ENCODE results near the gene SMARCA4.
A peak's percentile ranks its signal among the peaks of the same experiment; 100 is the strongest.

The SMARCA4 gene

DNA sequence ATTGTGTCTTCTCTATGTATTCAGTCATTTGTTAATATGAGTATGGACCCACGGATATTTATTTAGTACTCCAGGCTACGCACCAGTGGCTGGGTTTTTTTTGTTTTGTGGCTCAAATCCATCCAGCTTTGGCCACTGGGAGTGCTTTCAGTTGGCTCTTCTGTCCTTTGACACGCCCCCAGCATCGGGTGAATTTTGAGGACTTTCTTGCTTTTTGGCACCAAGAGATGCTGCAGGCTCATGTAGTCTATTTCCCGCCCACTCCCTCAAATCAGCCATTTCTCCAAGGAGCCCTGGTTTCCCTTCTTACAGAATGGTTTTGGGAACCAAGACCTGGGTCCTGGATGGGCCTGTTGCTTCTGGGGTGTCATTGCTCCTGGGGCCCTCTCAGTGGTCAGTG lies 55.8 kb downstream of the SMARCA4 start:
- H3K4me3 ChIP-seq (ENCODE audit: low read depth, low read length) = no peak overlapping the region
- no peak for DNase-seq (ENCODE audit: low read depth)
- TF ChIP-seq, protein P1, sequence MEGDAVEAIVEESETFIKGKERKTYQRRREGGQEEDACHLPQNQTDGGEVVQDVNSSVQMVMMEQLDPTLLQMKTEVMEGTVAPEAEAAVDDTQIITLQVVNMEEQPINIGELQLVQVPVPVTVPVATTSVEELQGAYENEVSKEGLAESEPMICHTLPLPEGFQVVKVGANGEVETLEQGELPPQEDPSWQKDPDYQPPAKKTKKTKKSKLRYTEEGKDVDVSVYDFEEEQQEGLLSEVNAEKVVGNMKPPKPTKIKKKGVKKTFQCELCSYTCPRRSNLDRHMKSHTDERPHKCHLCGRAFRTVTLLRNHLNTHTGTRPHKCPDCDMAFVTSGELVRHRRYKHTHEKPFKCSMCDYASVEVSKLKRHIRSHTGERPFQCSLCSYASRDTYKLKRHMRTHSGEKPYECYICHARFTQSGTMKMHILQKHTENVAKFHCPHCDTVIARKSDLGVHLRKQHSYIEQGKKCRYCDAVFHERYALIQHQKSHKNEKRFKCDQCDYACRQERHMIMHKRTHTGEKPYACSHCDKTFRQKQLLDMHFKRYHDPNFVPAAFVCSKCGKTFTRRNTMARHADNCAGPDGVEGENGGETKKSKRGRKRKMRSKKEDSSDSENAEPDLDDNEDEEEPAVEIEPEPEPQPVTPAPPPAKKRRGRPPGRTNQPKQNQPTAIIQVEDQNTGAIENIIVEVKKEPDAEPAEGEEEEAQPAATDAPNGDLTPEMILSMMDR (conservative IDR thresholded peaks at IDR 0.05; ENCODE audit: low read depth, low read length) = no peak

DNA sequence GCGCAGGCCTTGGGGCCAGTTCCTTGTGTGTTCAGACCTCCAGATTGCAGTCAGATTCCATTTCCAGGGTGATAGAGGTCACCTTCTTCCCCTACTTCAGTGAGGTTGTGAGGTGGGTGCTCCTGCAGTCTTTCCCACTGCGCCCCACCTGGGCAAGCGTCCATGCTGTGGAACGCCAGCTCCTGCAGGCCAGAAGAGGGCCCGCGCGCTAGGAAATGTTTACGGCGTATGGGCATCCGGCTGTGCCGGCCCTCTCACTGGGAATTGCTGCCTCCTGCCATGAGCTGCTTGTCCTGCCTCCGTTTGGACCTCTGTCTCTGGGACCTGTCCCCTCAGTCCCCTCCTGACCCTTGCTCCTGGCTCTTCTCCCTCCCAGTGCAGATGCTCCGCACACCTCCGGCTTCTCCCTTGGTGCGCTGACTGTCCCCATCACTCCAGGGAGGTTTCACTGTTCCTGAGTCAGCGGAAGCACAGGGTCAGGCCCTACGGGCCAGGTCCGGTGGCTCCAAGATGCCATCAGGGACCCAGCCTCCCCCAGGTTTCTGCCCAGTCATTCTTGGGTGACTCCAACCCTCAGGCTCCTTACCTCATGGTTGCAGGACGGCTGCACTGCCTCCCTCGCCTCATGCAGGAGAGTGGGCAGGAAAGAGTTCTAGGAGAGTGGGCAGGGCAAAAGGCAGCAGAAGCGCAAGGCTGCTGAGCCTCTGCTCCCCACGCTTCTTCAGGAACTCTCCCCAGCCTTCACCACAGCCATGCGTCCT lies 56.6 kb downstream of the SMARCA4 start:
- TF ChIP-seq, protein P1 (conservative IDR thresholded peaks at IDR 0.05; ENCODE audit: low read depth, low read length) = no peak
- H3K4me3 ChIP-seq (ENCODE audit: low read depth, low read length) = no peak overlapping the region
- no peak for DNase-seq (ENCODE audit: low read depth)

DNA sequence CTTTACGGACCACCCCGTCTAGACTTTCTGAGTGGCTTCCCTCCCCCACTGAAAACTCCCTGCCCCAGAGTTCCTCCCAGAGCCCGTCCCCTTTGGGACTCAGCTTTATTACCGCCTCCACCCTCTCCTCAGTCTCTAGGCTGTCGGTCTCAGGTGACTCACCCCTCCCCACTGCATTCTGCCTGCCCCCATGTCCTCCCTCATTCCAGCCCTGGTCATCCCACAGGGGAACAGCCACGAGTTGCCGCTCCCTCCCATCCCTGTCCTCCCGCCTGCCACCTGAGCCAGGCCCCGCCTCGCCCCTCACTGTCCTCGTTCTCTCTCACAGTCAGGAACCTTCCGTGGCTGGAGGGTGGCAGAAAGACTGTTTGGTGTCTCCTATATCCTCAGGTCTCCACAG lies 57.3 kb downstream of the SMARCA4 start:
- H3K4me3 ChIP-seq (ENCODE audit: low read depth, low read length) = no peak overlapping the region
- no peak for DNase-seq (ENCODE audit: low read depth)
- TF ChIP-seq, protein P1 (conservative IDR thresholded peaks at IDR 0.05; ENCODE audit: low read depth, low read length) = no peak

DNA sequence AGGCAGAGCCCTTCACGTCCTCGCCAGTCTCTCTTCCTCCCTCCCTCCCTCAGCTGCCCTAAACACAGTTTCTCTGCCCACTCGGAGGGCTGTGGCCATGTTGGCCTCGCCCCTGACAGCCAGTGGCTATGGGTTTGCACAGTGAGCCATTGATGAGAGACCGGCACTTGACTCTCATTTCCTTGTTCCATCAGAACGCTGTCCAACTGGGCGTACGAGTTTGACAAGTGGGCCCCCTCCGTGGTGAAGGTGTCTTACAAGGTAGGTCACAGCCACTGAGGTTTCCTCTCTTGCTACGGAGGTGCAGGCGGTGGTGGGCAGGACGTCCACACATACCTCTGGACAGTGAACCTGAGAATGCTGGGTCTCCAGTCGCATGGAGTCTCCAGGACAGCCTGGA lies 57.9 kb downstream of the SMARCA4 start:
- DNase-seq (ENCODE audit: low read depth) = no peak
- no peak overlapping the region for H3K4me3 ChIP-seq (ENCODE audit: low read depth, low read length)
- TF ChIP-seq, protein P1 (conservative IDR thresholded peaks at IDR 0.05; ENCODE audit: low read depth, low read length) = no peak

DNA sequence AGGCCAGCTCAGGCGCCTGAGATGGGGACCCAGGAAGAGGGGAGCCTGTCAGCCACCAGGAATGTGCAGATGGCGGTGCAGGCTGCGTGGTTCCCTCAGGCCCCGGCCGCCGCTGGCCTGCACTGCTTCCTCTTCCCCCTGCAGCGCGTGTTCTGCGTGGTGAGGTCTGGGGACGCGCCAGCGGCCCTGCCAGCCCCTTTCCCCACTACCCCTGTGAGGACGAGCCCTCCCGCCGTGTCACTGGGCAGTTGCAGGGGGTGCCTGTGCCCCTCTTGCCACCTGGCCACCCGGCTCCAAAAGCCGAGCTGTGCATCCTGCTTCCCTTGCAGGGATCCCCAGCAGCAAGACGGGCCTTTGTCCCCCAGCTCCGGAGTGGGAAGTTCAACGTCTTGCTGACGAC lies 58.4 kb downstream of the SMARCA4 start:
- DNase-seq (ENCODE audit: low read depth) = no peak
- H3K4me3 ChIP-seq (ENCODE audit: low read depth, low read length) = no peak overlapping the region
- TF ChIP-seq, protein P1 (conservative IDR thresholded peaks at IDR 0.05; ENCODE audit: low read depth, low read length) = no peak

DNA sequence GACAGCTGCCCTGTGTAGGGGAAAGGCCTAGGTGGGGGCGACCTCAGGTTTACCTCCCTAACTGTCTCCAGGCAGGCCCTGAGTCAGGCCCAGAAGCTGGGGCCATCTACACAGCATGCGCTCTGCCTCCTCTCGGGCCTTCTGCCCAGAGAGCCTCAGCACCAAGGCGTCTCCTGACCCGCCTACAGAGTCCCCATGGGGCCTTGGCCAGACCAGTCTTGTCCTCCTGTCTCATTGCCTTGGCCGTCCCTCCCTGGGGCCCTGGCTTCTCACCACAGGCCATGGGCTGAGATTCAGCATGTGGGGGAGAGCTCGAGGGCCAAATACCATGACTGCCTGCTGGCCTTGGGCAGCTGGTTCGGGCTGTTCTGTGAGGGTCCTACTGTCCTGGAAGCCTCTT lies 59.0 kb downstream of the SMARCA4 start:
- TF ChIP-seq, protein P1 (conservative IDR thresholded peaks at IDR 0.05; ENCODE audit: low read depth, low read length) = no peak
- no peak overlapping the region for H3K4me3 ChIP-seq (ENCODE audit: low read depth, low read length)
- DNase-seq (ENCODE audit: low read depth) = peak; percentile 52

DNA sequence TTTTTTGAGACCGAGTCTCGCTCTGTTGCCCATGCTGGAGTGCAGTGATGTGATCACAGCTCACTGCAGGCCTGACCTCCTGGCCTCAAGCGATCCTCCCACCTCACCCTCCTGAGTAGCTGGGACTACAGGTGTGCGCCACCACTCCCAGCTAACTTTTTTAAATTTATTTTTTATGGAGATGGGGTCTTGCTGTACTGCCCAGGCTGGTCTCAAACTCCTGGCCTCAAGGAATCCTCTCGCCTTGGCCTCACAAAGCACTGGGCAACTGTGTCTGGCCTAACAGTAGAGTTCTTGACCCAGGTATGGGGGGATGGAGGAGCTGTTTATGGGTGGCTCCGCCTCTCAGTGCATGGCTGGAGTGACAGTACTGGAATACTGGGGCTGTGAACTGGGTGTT lies 59.6 kb downstream of the SMARCA4 start:
- TF ChIP-seq, protein P1 (conservative IDR thresholded peaks at IDR 0.05; ENCODE audit: low read depth, low read length) = no peak
- no peak for DNase-seq (ENCODE audit: low read depth)

More for the DNA sequence above, 59.6 kb downstream of the SMARCA4 start:
- no peak overlapping the region for H3K4me3 ChIP-seq (ENCODE audit: low read depth, low read length)
